Omental fat pad (tissue), 4 donors: Measurements from ENCODE around the gene SRGAP3. TPM values are rescaled to one million over a fixed set of nuclear protein-coding genes. Genes with fewer than 3 reads are reported as not detected.

Source experiments
- ATAC-seq: fragments of 150-250 bp; one replicate; pipeline ENCODE4 v1.9.1; 2016; ENCODE audit warnings: mild to moderate bottlenecking, moderate library complexity; ENCODE audit not compliant: low FRiP score
- DNase-seq: peaks from one replicate; pipeline ENCODE4 v3.0.0-alpha.2; 2019; ENCODE audit warnings: low spot score
- total RNA-seq, 4 donors: library from RNA; depleted of rRNA; stranded (reverse); fragments of >200 nt; gene quantifications; one replicate each; pipeline ENCODE4 v1.1.0, GENCODE V29; 2016
- TF ChIP-seq, protein P1 (sequence below), 3 donors: fragments of 450-650 bp; IDR thresholded peaks; one replicate each; pipeline ENCODE4 v1.5.1; 2016 to 2017; ENCODE audit warnings: antibody characterized with exemption in 3 of 3, mild to moderate bottlenecking in 3 of 3, moderate library complexity in 2 of 3

SRGAP3 gene
- total RNA-seq, 4 donors from 2014 or later, result 3.0 to 5.3 (median 3.6) TPM

DNA sequence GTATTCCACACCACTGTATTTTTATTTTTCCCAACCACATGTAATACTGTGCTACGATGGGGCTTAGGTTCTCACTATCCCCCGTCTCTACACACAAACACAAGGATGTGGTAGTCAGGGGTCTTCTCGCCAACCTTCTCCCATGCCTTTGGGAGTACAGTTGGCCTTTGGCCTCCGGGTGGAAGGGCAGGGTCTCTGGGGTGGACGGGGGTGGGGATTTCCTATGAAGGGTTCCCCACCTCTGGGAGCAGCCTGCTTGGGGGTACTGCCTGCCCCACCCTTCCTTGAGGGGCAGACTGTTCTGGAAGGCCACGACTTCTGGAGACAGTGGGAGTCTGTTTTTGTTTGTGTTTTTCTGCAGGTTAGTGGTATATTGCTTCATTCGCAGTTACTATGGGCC, 264.9 kb downstream of the SRGAP3 start:
- TF ChIP-seq, protein P1, sequence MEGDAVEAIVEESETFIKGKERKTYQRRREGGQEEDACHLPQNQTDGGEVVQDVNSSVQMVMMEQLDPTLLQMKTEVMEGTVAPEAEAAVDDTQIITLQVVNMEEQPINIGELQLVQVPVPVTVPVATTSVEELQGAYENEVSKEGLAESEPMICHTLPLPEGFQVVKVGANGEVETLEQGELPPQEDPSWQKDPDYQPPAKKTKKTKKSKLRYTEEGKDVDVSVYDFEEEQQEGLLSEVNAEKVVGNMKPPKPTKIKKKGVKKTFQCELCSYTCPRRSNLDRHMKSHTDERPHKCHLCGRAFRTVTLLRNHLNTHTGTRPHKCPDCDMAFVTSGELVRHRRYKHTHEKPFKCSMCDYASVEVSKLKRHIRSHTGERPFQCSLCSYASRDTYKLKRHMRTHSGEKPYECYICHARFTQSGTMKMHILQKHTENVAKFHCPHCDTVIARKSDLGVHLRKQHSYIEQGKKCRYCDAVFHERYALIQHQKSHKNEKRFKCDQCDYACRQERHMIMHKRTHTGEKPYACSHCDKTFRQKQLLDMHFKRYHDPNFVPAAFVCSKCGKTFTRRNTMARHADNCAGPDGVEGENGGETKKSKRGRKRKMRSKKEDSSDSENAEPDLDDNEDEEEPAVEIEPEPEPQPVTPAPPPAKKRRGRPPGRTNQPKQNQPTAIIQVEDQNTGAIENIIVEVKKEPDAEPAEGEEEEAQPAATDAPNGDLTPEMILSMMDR (IDR thresholded peaks at IDR 0.05), result no peak

DNA sequence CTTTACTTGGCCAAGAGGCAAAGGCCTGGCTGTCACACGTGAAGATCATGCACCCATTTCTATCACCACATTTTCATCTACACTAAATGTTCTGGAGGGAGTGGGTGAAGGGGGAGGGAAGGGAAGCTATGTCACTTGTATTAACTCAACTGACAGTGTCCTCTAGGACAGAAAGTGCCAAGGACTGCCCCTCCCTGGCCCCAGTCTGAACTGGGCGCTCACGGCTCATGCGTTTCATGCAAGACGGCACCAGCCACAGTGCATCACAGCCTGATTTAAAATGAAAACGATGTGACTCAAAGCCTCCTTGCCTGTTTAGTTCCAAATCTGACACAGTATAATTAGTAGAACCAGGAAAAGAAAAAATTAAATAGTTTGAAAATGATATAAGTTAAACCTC, 265.4 kb downstream of the SRGAP3 start:
- DNase-seq, result no peak
- TF ChIP-seq, protein P1 (IDR thresholded peaks at IDR 0.05), result no peak
- no peak for ATAC-seq

More for the DNA sequence above, 264.9 kb downstream of the SRGAP3 start:
- DNase-seq (no peak), ATAC-seq (no peak)

DNA sequence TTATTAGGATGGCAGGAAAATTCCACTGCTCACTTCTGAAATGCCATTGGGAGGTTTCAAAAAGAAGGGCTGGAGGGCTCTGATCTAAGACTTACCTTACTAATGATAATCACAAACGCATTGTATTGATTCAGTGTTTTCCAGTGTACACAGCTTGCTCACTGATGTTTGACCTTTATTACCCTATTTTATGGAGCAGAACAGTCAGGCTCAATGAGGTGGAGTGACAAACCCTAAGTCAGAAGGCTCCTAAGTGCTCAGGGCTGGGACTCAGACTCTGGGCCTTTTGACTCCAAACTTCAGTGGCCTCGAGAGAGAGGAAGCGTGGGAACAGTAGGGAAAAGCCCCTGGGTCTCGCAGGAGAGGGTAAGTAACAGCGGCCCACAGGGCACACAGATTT, 265.9 kb downstream of the SRGAP3 start:
- DNase-seq, result no peak
- TF ChIP-seq, protein P1 (IDR thresholded peaks at IDR 0.05), result no peak
- no peak for ATAC-seq

DNA sequence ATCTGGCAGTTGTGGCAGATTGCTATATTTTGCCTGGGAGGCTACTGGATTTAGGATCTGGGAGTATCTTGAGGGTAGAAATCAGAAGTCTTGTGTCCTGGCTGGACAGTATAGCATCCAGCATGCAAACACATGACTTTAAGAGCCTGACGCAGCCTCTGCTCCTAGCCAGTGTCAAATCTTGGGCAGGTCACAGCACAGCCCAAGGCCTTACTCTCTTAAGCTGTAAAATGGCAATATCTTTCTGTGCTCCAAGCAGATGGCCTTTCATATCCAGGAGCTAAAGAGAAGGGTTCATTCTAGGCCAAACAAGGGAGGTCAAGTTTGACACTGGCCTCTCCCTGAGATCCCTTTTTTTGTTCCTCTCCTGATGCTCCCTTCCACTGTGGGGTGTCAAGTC, 266.4 kb downstream of the SRGAP3 start:
- TF ChIP-seq, protein P1 (IDR thresholded peaks at IDR 0.05), result no peak
- DNase-seq, result no peak
- no peak for ATAC-seq

DNA sequence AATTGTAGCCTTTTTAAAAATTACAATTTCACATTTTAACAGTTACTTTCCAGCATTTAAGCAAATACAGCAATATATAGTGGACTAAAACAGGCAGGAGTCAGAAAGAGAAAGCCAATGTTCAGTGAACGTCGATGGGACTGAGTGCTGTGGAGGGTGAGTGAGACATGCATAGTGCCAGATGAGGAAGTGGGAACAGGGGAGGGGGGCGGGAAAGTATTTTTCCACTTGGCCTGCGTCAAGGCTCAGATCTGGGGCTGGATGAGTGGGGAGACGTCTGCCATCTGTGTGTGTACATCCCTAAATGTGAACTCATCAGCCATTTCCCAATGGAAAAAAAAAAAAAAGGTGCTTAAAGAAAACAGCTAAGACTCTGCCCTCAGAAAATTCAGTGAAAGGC, 266.9 kb downstream of the SRGAP3 start:
- DNase-seq (no peak), ATAC-seq (no peak)
- TF ChIP-seq, protein P1 (IDR thresholded peaks at IDR 0.05), result no peak

DNA sequence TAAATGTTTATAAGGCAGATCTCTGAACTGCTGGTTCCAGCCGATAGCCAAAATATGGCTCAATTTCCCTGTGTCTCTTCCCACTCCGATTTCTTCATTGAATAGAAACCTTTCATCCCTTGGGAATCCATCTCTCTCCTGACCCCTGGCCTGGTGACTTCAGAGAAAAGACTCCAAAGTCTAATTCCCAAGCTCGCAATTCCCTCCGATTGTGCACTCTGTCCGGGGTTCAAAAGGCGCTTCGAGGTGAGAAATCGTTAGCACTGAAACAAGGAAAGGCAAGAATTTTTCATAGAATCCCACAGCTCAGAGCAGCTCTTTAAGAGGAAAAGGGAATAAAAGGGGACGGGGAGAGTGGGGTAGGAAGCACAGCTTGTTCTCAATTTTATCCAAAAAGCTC, 267.7 kb downstream of the SRGAP3 start:
- DNase-seq (no peak), ATAC-seq (no peak)
- TF ChIP-seq, protein P1 (IDR thresholded peaks at IDR 0.05), result no peak

DNA sequence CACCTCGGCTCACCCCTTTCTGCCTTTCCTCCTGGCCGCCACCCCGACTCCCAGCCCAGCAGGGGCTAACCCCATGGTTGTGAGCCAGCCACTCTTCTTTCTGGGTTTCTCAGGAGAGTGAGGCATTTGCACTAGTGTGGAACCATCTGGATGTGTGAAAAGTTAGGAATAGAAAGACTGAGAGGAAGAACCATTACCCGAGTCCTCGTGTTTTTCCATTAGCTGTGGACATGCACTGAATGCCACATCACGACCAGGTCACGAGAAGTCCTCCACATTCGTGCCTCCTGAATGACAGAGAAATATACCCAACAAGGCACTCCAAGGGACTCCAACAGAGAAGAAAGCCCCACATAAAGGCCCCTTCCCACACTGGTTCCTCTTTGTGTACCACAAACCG, 268.1 kb downstream of the SRGAP3 start:
- TF ChIP-seq, protein P1 (IDR thresholded peaks at IDR 0.05), result no peak
- DNase-seq, result no peak
- ATAC-seq, result no peak
